Endothelial cell (in vitro differentiated cells): Measurements from ENCODE around the gene HEXD. TPM values are rescaled to one million over a fixed set of nuclear protein-coding genes. Genes with fewer than 3 reads are reported as not detected.

Experiments
- DNase-seq: peaks from one replicate; pipeline ENCODE4 v3.0.0; 2021; ENCODE audit warnings: low spot score
- H3K27ac Mint-ChIP-seq: one replicate; pipeline ENCODE4 v1.8.0; 2021; ENCODE audit warnings: mixed read lengths, inconsistent platforms; ENCODE audit not compliant: unreplicated experiment
- H3K27me3 Mint-ChIP-seq: one replicate; pipeline ENCODE4 v1.8.0; 2021; ENCODE audit warnings: mild to moderate bottlenecking, moderate library complexity, mixed read lengths, inconsistent platforms; ENCODE audit not compliant: unreplicated experiment
- H3K36me3 Mint-ChIP-seq: one replicate; pipeline ENCODE4 v1.8.0; 2021; ENCODE audit warnings: mild to moderate bottlenecking, low read depth, mixed read lengths, inconsistent platforms; ENCODE audit not compliant: unreplicated experiment
- H3K4me1 Mint-ChIP-seq: one replicate; pipeline ENCODE4 v1.8.0; 2021; ENCODE audit warnings: mild to moderate bottlenecking, mixed read lengths, inconsistent platforms; ENCODE audit not compliant: unreplicated experiment
- H3K4me3 Mint-ChIP-seq: one replicate; pipeline ENCODE4 v1.8.0; 2021; ENCODE audit warnings: mild to moderate bottlenecking, mixed read lengths, inconsistent platforms; ENCODE audit not compliant: unreplicated experiment
- H3K9me3 Mint-ChIP-seq: one replicate; pipeline ENCODE4 v1.8.0; 2021; ENCODE audit warnings: mixed read lengths, inconsistent platforms; ENCODE audit not compliant: unreplicated experiment
- CTCF ChIP-seq: fragments of 200-600 bp; sonication (generic); IDR thresholded peaks from one replicate; pipeline ENCODE4 v1.5.0; 2021; ENCODE audit warnings: antibody characterized with exemption; ENCODE audit not compliant: unreplicated experiment
- total RNA-seq: library from RNA; stranded (reverse); fragmentation: NEBNext Ultra II Directional; extraction: Animal tissue kit (Norgen Biotek cat#: 25700); gene quantifications from one replicate; pipeline ENCODE4 v1.2.1, GENCODE V29; 2021; ENCODE audit not compliant: unreplicated experiment

HEXD gene
- total RNA-seq, 1 donor from 2014 or later = 22.0 TPM

GRCh38 chr17:82428546-82428945 is 10.4 kb downstream of the HEXD start:
- Mint-ChIP-seq H3K4me3 (no peak overlapping the region), H3K27ac (no peak overlapping the region), H3K27me3 (peaks cover 2% of the 10 kb centered on the region), H3K4me1 (peaks cover 10% of the 10 kb centered on the region), H3K9me3 (no peaks in the 10 kb centered on the region), H3K36me3 (no peaks in the 10 kb centered on the region)
- no peak for TF ChIP-seq CTCF
- no peak for DNase-seq

GRCh38 chr17:82429824-82430223 is 11.7 kb downstream of the HEXD start:
- no peak overlapping the region for H3K27ac Mint-ChIP-seq
- no peaks in the 10 kb centered on the region for H3K27me3 Mint-ChIP-seq
- H3K9me3 Mint-ChIP-seq = no peaks in the 10 kb centered on the region
- no peaks in the 10 kb centered on the region for H3K36me3 Mint-ChIP-seq
- no peak overlapping the region for H3K4me3 Mint-ChIP-seq
- TF ChIP-seq CTCF = no peak
- H3K4me1 Mint-ChIP-seq = peaks cover 10% of the 10 kb centered on the region
- no peak for DNase-seq

- no peaks in the 10 kb centered on the region for H3K9me3 Mint-ChIP-seq
- no peaks in the 10 kb centered on the region for H3K36me3 Mint-ChIP-seq
- no peak for DNase-seq
- TF ChIP-seq CTCF = no peak
- H3K4me3 Mint-ChIP-seq = no peak overlapping the region
- H3K27me3 Mint-ChIP-seq = peaks cover 2% of the 10 kb centered on the region
- H3K4me1 Mint-ChIP-seq = peaks cover 2% of the 10 kb centered on the region
- no peak overlapping the region for H3K27ac Mint-ChIP-seq
Observed at GRCh38 chr17:82432017-82432416, 13.9 kb downstream of the HEXD start.

- no peak for DNase-seq
Observed at GRCh38 chr17:82433560-82434215, 15.5 kb downstream of the HEXD start.

More at GRCh38 chr17:82433560-82434215, 15.5 kb downstream of the HEXD start:
- H3K27me3 Mint-ChIP-seq = peaks cover 2% of the 10 kb centered on the region
- H3K9me3 Mint-ChIP-seq = no peaks in the 10 kb centered on the region
- no peaks in the 10 kb centered on the region for H3K36me3 Mint-ChIP-seq
- peaks cover 2% of the 10 kb centered on the region for H3K4me1 Mint-ChIP-seq
- no peak overlapping the region for H3K27ac Mint-ChIP-seq
- no peak overlapping the region for H3K4me3 Mint-ChIP-seq
- no peak for TF ChIP-seq CTCF
